ENCODE measurements around the gene HSF5.
A peak's percentile ranks its signal among the peaks of the same experiment; 100 is the strongest.

GRCh38 chr17:58531661-58532554 lies 43.7 kb upstream of the HSF5 start:
- no peak for TF ChIP-seq CTCF (IDR thresholded peaks at IDR 0.05 in 4 of 5, conservative IDR thresholded peaks at IDR 0.05 in 1 of 5)
- TF ChIP-seq POLR2A (IDR thresholded peaks at IDR 0.05), result peak in 1 of 2 donors; percentile 17
